ENCODE data around the gene ALDH6A1. TPM values are rescaled to one million over a fixed set of nuclear protein-coding genes. Genes with fewer than 3 reads are reported as not detected.

Gene ALDH6A1
- total and polyA plus RNA-seq, 2 donors (not counting 1 experiment from before 2014, with no cell fraction given): 2.8 to 16.7 TPM

DNA sequence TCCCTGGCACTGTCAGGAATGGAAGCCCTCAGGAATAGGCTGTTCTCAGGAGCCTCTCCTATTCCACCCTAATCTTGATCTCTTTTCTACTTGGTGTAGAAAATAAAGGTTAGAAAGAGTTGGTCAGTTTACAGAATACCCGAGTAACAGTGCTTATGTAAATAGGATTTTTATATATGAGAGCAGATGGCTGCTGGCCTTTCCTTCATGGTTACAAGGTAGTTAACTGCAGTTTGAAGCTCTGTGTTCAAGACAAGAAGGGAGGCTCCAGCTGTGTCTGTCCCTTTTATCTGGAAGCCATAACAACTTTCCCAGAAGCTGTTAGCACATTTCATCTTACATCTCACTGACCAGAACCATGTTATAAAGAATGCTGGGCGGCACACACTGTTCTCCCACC lies 42.0 kb downstream of the ALDH6A1 start:
- no peak overlapping the region for H3K27ac ChIP-seq (ENCODE audit: low read length in 2 of 2)
- 94% methylated on average over 2 of the region's 2 CpGs for WGBS (ENCODE audit: insufficient coverage)
- no peak overlapping the region for H3K4me2 ChIP-seq (replicated peaks; ENCODE audit: low read depth, low read length, poor library complexity, severe bottlenecking)
- CTCF ChIA-PET: no interaction called here
- intact Hi-C loops (cut with micrococcal nuclease): no loop called here
- POLR2A ChIA-PET: interaction anchor here (0.7 kb wide), 1 partner anchor 41 kb away, joined by 6 read pairs; no protein-coding TSS in a partner anchor
- TF ChIP-seq, protein P1, sequence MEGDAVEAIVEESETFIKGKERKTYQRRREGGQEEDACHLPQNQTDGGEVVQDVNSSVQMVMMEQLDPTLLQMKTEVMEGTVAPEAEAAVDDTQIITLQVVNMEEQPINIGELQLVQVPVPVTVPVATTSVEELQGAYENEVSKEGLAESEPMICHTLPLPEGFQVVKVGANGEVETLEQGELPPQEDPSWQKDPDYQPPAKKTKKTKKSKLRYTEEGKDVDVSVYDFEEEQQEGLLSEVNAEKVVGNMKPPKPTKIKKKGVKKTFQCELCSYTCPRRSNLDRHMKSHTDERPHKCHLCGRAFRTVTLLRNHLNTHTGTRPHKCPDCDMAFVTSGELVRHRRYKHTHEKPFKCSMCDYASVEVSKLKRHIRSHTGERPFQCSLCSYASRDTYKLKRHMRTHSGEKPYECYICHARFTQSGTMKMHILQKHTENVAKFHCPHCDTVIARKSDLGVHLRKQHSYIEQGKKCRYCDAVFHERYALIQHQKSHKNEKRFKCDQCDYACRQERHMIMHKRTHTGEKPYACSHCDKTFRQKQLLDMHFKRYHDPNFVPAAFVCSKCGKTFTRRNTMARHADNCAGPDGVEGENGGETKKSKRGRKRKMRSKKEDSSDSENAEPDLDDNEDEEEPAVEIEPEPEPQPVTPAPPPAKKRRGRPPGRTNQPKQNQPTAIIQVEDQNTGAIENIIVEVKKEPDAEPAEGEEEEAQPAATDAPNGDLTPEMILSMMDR (IDR thresholded peaks at IDR 0.05): no peak
- ATAC-seq (ENCODE audit: low read depth) (no peak), DNase-seq (no peak)
- H3K9me3 ChIP-seq (ENCODE audit: control extremely low read depth in 1 of 3, control insufficient read depth in 2 of 3, insufficient read depth in 1 of 3, low read length in 2 of 3): no peaks in the 10 kb centered on the region
- H3K36me3 ChIP-seq (replicated peaks in 1 of 2; ENCODE audit: control extremely low read depth in 1 of 2, control insufficient read depth in 1 of 2, extremely low read depth in 1 of 2, insufficient read depth in 2 of 2, low read length in 1 of 2): no peaks in the 10 kb centered on the region
- no peak overlapping the region for H3K27ac Mint-ChIP-seq
- H3K27me3 ChIP-seq (replicated peaks in 1 of 4; ENCODE audit: control extremely low read depth in 1 of 4, control insufficient read depth in 3 of 4, insufficient read depth in 4 of 4, low read length in 3 of 4): no peaks in the 10 kb centered on the region
- no peak overlapping the region for H3K9ac ChIP-seq (ENCODE audit: low read length)
- no peaks in the 10 kb centered on the region for H4K20me1 ChIP-seq (ENCODE audit: control insufficient read depth, insufficient read depth, low read length, poor library complexity, severe bottlenecking)
- H3K4me1 Mint-ChIP-seq: no peaks in the 10 kb centered on the region
- H3K79me2 ChIP-seq (ENCODE audit: control insufficient read depth, insufficient read depth, low read length): no peaks in the 10 kb centered on the region
- H3K4me3 ChIP-seq (ENCODE audit: control extremely low read depth in 1 of 5, extremely low read depth in 1 of 5, insufficient read depth in 1 of 5, low read depth in 2 of 5, low read length in 4 of 5): no peak overlapping the region
- no peaks in the 10 kb centered on the region for H3K9me3 Mint-ChIP-seq (ENCODE audit: insufficient read depth)
- no peaks in the 10 kb centered on the region for H3K4me1 ChIP-seq (ENCODE audit: control insufficient read depth in 2 of 2, insufficient read depth in 2 of 2, low read length in 2 of 2)
- H3K27me3 Mint-ChIP-seq: no peaks in the 10 kb centered on the region
- no peak overlapping the region for H3K4me3 Mint-ChIP-seq
- H2AFZ ChIP-seq (ENCODE audit: insufficient read depth, low read depth, low read length, poor library complexity, severe bottlenecking): no peak overlapping the region

DNA sequence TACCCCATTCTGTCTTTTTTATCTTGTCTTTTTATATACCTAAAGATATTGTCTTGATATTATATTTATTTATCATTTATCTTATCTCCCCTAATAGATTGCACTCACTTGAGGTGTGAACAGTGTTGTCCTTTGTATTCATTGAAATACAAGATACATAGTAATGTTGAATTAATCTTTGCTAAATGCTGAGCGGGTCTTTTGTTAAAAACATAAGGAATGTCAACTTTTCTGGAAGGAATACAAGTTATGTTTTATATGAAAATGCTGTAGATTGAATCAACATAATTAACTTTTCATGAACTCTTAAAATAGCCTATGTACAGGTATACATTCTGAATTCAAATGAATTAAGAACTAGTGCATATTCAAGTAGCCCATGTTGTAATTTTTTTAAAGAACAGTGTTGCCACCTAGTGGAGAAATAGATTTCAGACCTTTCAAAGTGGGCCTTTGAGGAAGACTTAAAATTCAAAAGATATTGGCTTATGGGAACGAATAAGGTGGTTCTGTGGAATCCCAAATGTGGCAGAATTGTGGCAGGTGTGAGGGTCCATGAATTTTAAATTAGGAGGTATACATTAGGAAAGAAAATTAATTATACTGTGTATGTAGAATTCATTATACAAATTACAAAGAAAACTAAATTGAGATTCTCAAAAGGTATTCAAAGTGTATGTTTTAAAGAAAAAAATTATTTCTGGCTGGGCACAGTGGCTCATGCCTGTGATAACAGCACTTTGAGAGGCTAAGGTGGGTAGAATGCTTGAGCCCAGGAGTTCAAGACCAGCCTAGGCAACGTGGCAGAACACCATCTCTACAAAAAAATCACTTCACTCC lies 46.0 kb downstream of the ALDH6A1 start:
- no peaks in the 10 kb centered on the region for H3K4me1 ChIP-seq (ENCODE audit: control insufficient read depth in 2 of 2, insufficient read depth in 2 of 2, low read length in 2 of 2)
- no peaks in the 10 kb centered on the region for H3K27me3 ChIP-seq (replicated peaks in 1 of 4; ENCODE audit: control extremely low read depth in 1 of 4, control insufficient read depth in 3 of 4, insufficient read depth in 4 of 4, low read length in 3 of 4)
- H2AFZ ChIP-seq (ENCODE audit: insufficient read depth, low read depth, low read length, poor library complexity, severe bottlenecking): no peak overlapping the region
- no peak overlapping the region for H3K27ac Mint-ChIP-seq
- no peaks in the 10 kb centered on the region for H4K20me1 ChIP-seq (ENCODE audit: control insufficient read depth, insufficient read depth, low read length, poor library complexity, severe bottlenecking)
- DNase-seq: peak; percentile 66
- H3K9me3 Mint-ChIP-seq (ENCODE audit: insufficient read depth): no peaks in the 10 kb centered on the region
- H3K4me3 Mint-ChIP-seq: no peak overlapping the region
- H3K27me3 Mint-ChIP-seq: no peaks in the 10 kb centered on the region
- no peaks in the 10 kb centered on the region for H3K9me3 ChIP-seq (ENCODE audit: control extremely low read depth in 1 of 3, control insufficient read depth in 2 of 3, insufficient read depth in 1 of 3, low read length in 2 of 3)
- H3K9ac ChIP-seq (ENCODE audit: low read length): no peak overlapping the region
- WGBS (ENCODE audit: insufficient coverage): 29% methylated on average over 1 of the region's 3 CpGs
- ChIA-PET CTCF (interaction anchor here (2.0 kb wide), 1 partner anchor 11 kb away, joined by 5 read pairs; no protein-coding TSS in a partner anchor), POLR2A (no interaction called here)
- no peaks in the 10 kb centered on the region for H3K36me3 ChIP-seq (replicated peaks in 1 of 2; ENCODE audit: control extremely low read depth in 1 of 2, control insufficient read depth in 1 of 2, extremely low read depth in 1 of 2, insufficient read depth in 2 of 2, low read length in 1 of 2)
- TF ChIP-seq, protein P1 (IDR thresholded peaks at IDR 0.05): peak; percentile 90
- TF ChIP-seq EZH2 (IDR thresholded peaks at IDR 0.05; ENCODE audit: borderline replicate concordance, insufficient read depth, low read depth, low read length, poor library complexity, severe bottlenecking): no peak
- no peaks in the 10 kb centered on the region for H3K4me1 Mint-ChIP-seq
- intact Hi-C loops (cut with micrococcal nuclease): loop anchor here (10.0 kb wide), 1 partner anchor 533 kb away; no protein-coding TSS in a partner anchor
- H3K4me3 ChIP-seq (ENCODE audit: control extremely low read depth in 1 of 5, extremely low read depth in 1 of 5, insufficient read depth in 1 of 5, low read depth in 2 of 5, low read length in 4 of 5): no peak overlapping the region
- H3K27ac ChIP-seq (ENCODE audit: low read length in 2 of 2): no peak overlapping the region
- H3K79me2 ChIP-seq (ENCODE audit: control insufficient read depth, insufficient read depth, low read length): no peaks in the 10 kb centered on the region
- no peak overlapping the region for H3K4me2 ChIP-seq (replicated peaks; ENCODE audit: low read depth, low read length, poor library complexity, severe bottlenecking)
- no peak for ATAC-seq (ENCODE audit: low read depth)

All from B cell (primary cell).